Measurements from ENCODE around the gene C16orf89.
"Not testable (repeated sequence)": the region's sequence is repeated elsewhere in the genome, so short reads cannot be mapped to it uniquely, and the experiment has no call there.

C16orf89 gene

GRCh38 chr16:5084099-5084731 is 18.5 kb upstream of the C16orf89 start:
- DNase-seq: not testable (repeated sequence)

GRCh38 chr16:5083646-5084045 is 17.9 kb upstream of the C16orf89 start:
- DNase-seq: not testable (repeated sequence)

- DNase-seq: not testable (repeated sequence)
Measured at GRCh38 chr16:5080996-5081395, 15.2 kb upstream of the C16orf89 start.

- not testable (repeated sequence) for DNase-seq
Measured at GRCh38 chr16:5080461-5080860, 14.7 kb upstream of the C16orf89 start.

- no peak for DNase-seq
Measured at GRCh38 chr16:5078626-5079025, 12.9 kb upstream of the C16orf89 start.

- no peak for DNase-seq
Measured at GRCh38 chr16:5077304-5077703, 11.5 kb upstream of the C16orf89 start.

GRCh38 chr16:5075637-5076036 is 9.9 kb upstream of the C16orf89 start:
- no peak for DNase-seq

- DNase-seq: not testable (repeated sequence)
Measured at GRCh38 chr16:5073771-5074170, 8.0 kb upstream of the C16orf89 start.

- DNase-seq: no peak
Measured at GRCh38 chr16:5073279-5073629, 7.5 kb upstream of the C16orf89 start.

- no peak for DNase-seq
Measured at GRCh38 chr16:5072334-5073278, 6.8 kb upstream of the C16orf89 start.

GRCh38 chr16:5071681-5072333 is 6.1 kb upstream of the C16orf89 start, which contains the start of gene ALG1:
TSS of gene ALG1 (plus strand) at chr16:5071843. CDS start at chr16:5071850, 7 bp downstream.
- peak; percentile 85 for DNase-seq

- DNase-seq: no peak
Measured at GRCh38 chr16:5071341-5071680, 5.6 kb upstream of the C16orf89 start.

GRCh38 chr16:5070431-5071186 is 4.9 kb upstream of the C16orf89 start:
- no peak for DNase-seq

- DNase-seq: no peak
Measured at GRCh38 chr16:5069854-5070253, 4.1 kb upstream of the C16orf89 start.

- no peak for DNase-seq
Measured at GRCh38 chr16:5069048-5069447, 3.3 kb upstream of the C16orf89 start.

- no peak for DNase-seq
Measured at GRCh38 chr16:5066511-5066910, 755 bp upstream of the C16orf89 start.

GRCh38 chr16:5065326-5065725 is 430 bp downstream of the C16orf89 start:
- DNase-seq: no peak

- no peak for DNase-seq
Measured at GRCh38 chr16:5064915-5065314, 841 bp downstream of the C16orf89 start.

- no peak for DNase-seq
Measured at GRCh38 chr16:5062790-5063765, 2.7 kb downstream of the C16orf89 start.

- DNase-seq: no peak
Measured at GRCh38 chr16:5062051-5062450, 3.7 kb downstream of the C16orf89 start.

GRCh38 chr16:5060073-5060641 is 5.6 kb downstream of the C16orf89 start:
- no peak for DNase-seq
